HCEC 1CT (cell line): Measurements from ENCODE around the gene SERPINB4.
A peak's percentile ranks its signal among the peaks of the same experiment; 100 is the strongest.

ENCODE experiments used
- DNase-seq: peaks from one replicate; pipeline ENCODE4 v3.0.0-alpha.2; 2017

SERPINB4 gene

GRCh38 chr18:63626431-63626830, 17.6 kb downstream of the SERPINB4 start:
- DNase-seq: no peak

GRCh38 chr18:63624863-63625262, 19.2 kb downstream of the SERPINB4 start:
- no peak for DNase-seq

GRCh38 chr18:63619661-63620060, 24.4 kb downstream of the SERPINB4 start:
- no peak for DNase-seq

GRCh38 chr18:63617915-63618234, 26.2 kb downstream of the SERPINB4 start:
- no peak for DNase-seq

GRCh38 chr18:63617049-63617914, 26.8 kb downstream of the SERPINB4 start:
- no peak for DNase-seq

- DNase-seq: no peak
Observed at GRCh38 chr18:63613420-63613819, 30.6 kb downstream of the SERPINB4 start.

- DNase-seq: peak; percentile 46
Observed at GRCh38 chr18:63606526-63606925, 37.5 kb downstream of the SERPINB4 start.

- DNase-seq: peak; percentile 63
Observed at GRCh38 chr18:63604791-63605567, 39.1 kb downstream of the SERPINB4 start.

- DNase-seq: peak; percentile 67
Observed at GRCh38 chr18:63603772-63604171, 40.3 kb downstream of the SERPINB4 start.

GRCh38 chr18:63603355-63603754, 40.7 kb downstream of the SERPINB4 start:
- no peak for DNase-seq

- DNase-seq: no peak
Observed at GRCh38 chr18:63596964-63597363, 47.1 kb downstream of the SERPINB4 start.

- no peak for DNase-seq
Observed at GRCh38 chr18:63592471-63592870, 51.6 kb downstream of the SERPINB4 start.

- DNase-seq: no peak
Observed at GRCh38 chr18:63591725-63592124, 52.3 kb downstream of the SERPINB4 start.

GRCh38 chr18:63590966-63591695, 52.9 kb downstream of the SERPINB4 start:
- DNase-seq: no peak

- peak; percentile 37 for DNase-seq
Observed at GRCh38 chr18:63590373-63590772, 53.7 kb downstream of the SERPINB4 start.

GRCh38 chr18:63588909-63589308, 55.1 kb downstream of the SERPINB4 start:
- DNase-seq: peak; percentile 51
